Hepatic stellate cell (primary cell): Measurements from ENCODE around the gene PGM5.
A peak's percentile ranks its signal among the peaks of the same experiment; 100 is the strongest.
"Not testable (repeated sequence)": the region's sequence is repeated elsewhere in the genome, so short reads cannot be mapped to it uniquely, and the experiment has no call there.

Source experiments
- DNase-seq: peaks from one replicate; pipeline ENCODE4 v3.0.0; 2011; ENCODE audit warnings: low spot score

PGM5 gene

GRCh38 chr9:68356380-68357118 lies at the start of gene PGM5:
PGM5 (plus strand) TSS chr9:68356611; CDS start chr9:68357128, 517 bp downstream.
- DNase-seq, result peak; percentile 2

GRCh38 chr9:68307127-68307526 lies 49.3 kb upstream of the PGM5 start:
- DNase-seq, result not testable (repeated sequence)

GRCh38 chr9:68307654-68308053 lies 48.8 kb upstream of the PGM5 start:
- not testable (repeated sequence) for DNase-seq

GRCh38 chr9:68311208-68311607 lies 45.2 kb upstream of the PGM5 start:
- DNase-seq, result not testable (repeated sequence)

GRCh38 chr9:68318209-68318608 lies 38.2 kb upstream of the PGM5 start:
- not testable (repeated sequence) for DNase-seq

- not testable (repeated sequence) for DNase-seq
Observed at GRCh38 chr9:68323749-68324148, 32.7 kb upstream of the PGM5 start.

- DNase-seq, result not testable (repeated sequence)
Observed at GRCh38 chr9:68324518-68324917, 31.9 kb upstream of the PGM5 start.

- not testable (repeated sequence) for DNase-seq
Observed at GRCh38 chr9:68329106-68329505, 27.3 kb upstream of the PGM5 start.

GRCh38 chr9:68330531-68331173 lies 25.8 kb upstream of the PGM5 start:
- not testable (repeated sequence) for DNase-seq

- DNase-seq, result not testable (repeated sequence)
Observed at GRCh38 chr9:68332122-68332521, 24.3 kb upstream of the PGM5 start.

- DNase-seq, result not testable (repeated sequence)
Observed at GRCh38 chr9:68335935-68336334, 20.5 kb upstream of the PGM5 start.

- DNase-seq, result not testable (repeated sequence)
Observed at GRCh38 chr9:68336639-68337339, 19.6 kb upstream of the PGM5 start.

GRCh38 chr9:68338000-68338399 lies 18.4 kb upstream of the PGM5 start:
- DNase-seq, result not testable (repeated sequence)

GRCh38 chr9:68342265-68343025 lies 14.0 kb upstream of the PGM5 start:
- DNase-seq, result not testable (repeated sequence)

GRCh38 chr9:68343242-68343641 lies 13.2 kb upstream of the PGM5 start:
- DNase-seq, result not testable (repeated sequence)

- not testable (repeated sequence) for DNase-seq
Observed at GRCh38 chr9:68343992-68344391, 12.4 kb upstream of the PGM5 start.

- DNase-seq, result not testable (repeated sequence)
Observed at GRCh38 chr9:68351689-68352088, 4.7 kb upstream of the PGM5 start.

GRCh38 chr9:68355993-68356379 lies 425 bp upstream of the PGM5 start:
- DNase-seq, result not testable (repeated sequence)

- DNase-seq, result not testable (repeated sequence)
Observed at GRCh38 chr9:68357119-68357714, 806 bp downstream of the PGM5 start.

GRCh38 chr9:68366933-68367547 lies 10.6 kb downstream of the PGM5 start:
- DNase-seq, result not testable (repeated sequence)

GRCh38 chr9:68375789-68376188 lies 19.4 kb downstream of the PGM5 start:
- not testable (repeated sequence) for DNase-seq
